Activated naive CD4-positive, alpha-beta T cell treated with anti-CD3 and anti-CD28 coated beads for 36 hours (primary cell): ENCODE measurements around the gene TRDMT1. TPM values are rescaled to one million over a fixed set of nuclear protein-coding genes. Genes with fewer than 3 reads are reported as not detected.

Experiments used
- CTCF ChIA-PET: fragments of 350-600 bp; sonication (Branson Sonifier 250); formaldehyde crosslinking; loops from one replicate; lab custom pipeline; 2021; ENCODE audit warnings: antibody characterized with exemption; lab: Charles Lee
- DNase-seq: peaks from one replicate; pipeline ENCODE4 v3.0.0-alpha.2; 2020
- H3K27ac Mint-ChIP-seq: one replicate; pipeline ENCODE4 v1.8.0; 2021; ENCODE audit warnings: mild to moderate bottlenecking, mixed read lengths
- H3K27me3 Mint-ChIP-seq: one replicate; pipeline ENCODE4 v1.8.0; 2021; ENCODE audit warnings: low read depth, mixed read lengths
- H3K36me3 Mint-ChIP-seq: one replicate; pipeline ENCODE4 v1.8.0; 2021; ENCODE audit warnings: low read depth, mixed read lengths
- H3K4me1 Mint-ChIP-seq: one replicate; pipeline ENCODE4 v1.8.0; 2021; ENCODE audit warnings: low read depth, mixed read lengths
- H3K4me3 Mint-ChIP-seq: one replicate; pipeline ENCODE4 v1.8.0; 2021; ENCODE audit warnings: mild to moderate bottlenecking, moderate library complexity, mixed read lengths
- H3K9me3 Mint-ChIP-seq: one replicate; pipeline ENCODE4 v1.8.0; 2021; ENCODE audit warnings: mixed read lengths
- intact Hi-C: fragments of 100-400 bp; cut with micrococcal nuclease; formaldehyde crosslinking; loops from one replicate; pipeline ENCODE4 v1.15.1; 2023
- total RNA-seq, 2 experiments: library from RNA; stranded (reverse); gene quantifications; one replicate each; pipeline ENCODE4 v1.2.3, GENCODE V29; 2021

TRDMT1 gene
- total RNA-seq, 2 experiments from 2014 or later: 6.5 to 7.2 TPM

DNA sequence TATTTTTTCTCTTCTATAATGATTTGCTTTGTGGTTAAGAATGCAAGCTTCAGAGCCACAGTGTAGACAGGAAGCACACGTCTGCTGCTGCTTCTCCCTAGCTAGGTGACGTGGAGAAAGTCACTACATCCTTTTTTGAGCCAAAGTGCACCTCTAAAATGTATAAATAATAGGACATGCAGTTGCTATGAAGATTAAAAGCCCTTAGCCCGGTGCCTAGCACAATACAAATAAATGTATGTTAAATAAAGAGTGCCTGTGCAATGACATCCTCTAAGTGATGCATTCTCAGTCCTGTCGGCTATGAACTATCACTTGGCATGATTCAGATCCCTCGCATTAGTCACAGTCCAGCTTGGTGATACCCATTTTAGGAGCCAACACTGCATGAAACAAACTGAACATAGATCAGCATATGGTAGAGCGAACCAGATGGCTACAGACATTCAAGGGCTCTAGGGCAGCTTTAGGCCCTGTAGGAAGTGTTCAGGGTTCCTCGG, 4.8 kb upstream of the TRDMT1 start:
- peak overlapping the region; percentile 54 for H3K27ac Mint-ChIP-seq
- no peaks in the 10 kb centered on the region for H3K27me3 Mint-ChIP-seq
- peaks cover 23% of the 10 kb centered on the region for H3K4me1 Mint-ChIP-seq
- no peaks in the 10 kb centered on the region for H3K36me3 Mint-ChIP-seq
- no peaks in the 10 kb centered on the region for H3K9me3 Mint-ChIP-seq
- CTCF ChIA-PET: interaction anchor here (1.4 to 4.0 kb wide), 3 partner anchors 10 to 22 kb away, joined by 3 to 19 read pairs (median 6); partner anchors contain the start of gene VIM
- intact Hi-C loops: loop anchor here (1.0 kb wide), 3 partner anchors 10 to 181 kb away; no protein-coding TSS in a partner anchor
- DNase-seq: peak; percentile 60
- H3K4me3 Mint-ChIP-seq: peak overlapping the region; percentile 3

DNA sequence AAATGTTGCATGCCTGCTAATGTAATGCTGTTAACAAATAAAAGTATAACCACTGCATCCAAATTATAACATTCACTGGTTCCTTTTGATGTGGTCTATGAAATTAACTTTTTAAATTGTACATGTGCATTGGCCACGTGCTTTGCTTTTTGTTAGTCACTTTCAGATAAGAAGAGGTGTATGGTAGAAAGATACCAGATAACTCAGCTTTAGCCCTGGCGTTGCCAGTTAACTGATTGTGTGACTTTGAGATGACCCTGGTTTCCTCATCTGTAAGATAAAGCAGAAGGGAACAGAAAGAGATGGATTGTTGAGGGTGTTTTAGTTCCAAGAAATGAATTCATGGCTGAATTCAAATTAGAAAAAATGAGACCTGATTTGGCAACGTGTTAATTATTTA, 1.9 kb upstream of the TRDMT1 start:
- no peaks in the 10 kb centered on the region for H3K9me3 Mint-ChIP-seq
- CTCF ChIA-PET: no interaction called here
- peaks cover 37% of the 10 kb centered on the region for H3K4me1 Mint-ChIP-seq
- H3K27me3 Mint-ChIP-seq: no peaks in the 10 kb centered on the region
- intact Hi-C loops: loop anchor here (5.0 kb wide), 1 partner anchor 1449 kb away; the partner anchor contains the start of gene NSUN6
- H3K36me3 Mint-ChIP-seq: no peaks in the 10 kb centered on the region
- DNase-seq: no peak
- no peak overlapping the region for H3K4me3 Mint-ChIP-seq
- H3K27ac Mint-ChIP-seq: no peak overlapping the region

- Mint-ChIP-seq H3K9me3 (no peaks in the 10 kb centered on the region), H3K4me1 (peaks cover 39% of the 10 kb centered on the region), H3K4me3 (no peak overlapping the region), H3K27ac (no peak overlapping the region), H3K27me3 (no peaks in the 10 kb centered on the region), H3K36me3 (no peaks in the 10 kb centered on the region)
- no peak for DNase-seq
- CTCF ChIA-PET: interaction anchor here (2.8 kb wide), 1 partner anchor 27 kb away, joined by 17 read pairs; no protein-coding TSS in a partner anchor
- intact Hi-C loops: loop anchor here (5.0 kb wide), 1 partner anchor 1449 kb away; the partner anchor contains the start of gene NSUN6
Measured at GRCh38 chr10:17202999-17203398, 1.5 kb upstream of the TRDMT1 start.

- Mint-ChIP-seq H3K9me3 (no peaks in the 10 kb centered on the region), H3K27me3 (no peaks in the 10 kb centered on the region), H3K36me3 (no peaks in the 10 kb centered on the region), H3K27ac (no peak overlapping the region), H3K4me3 (no peak overlapping the region), H3K4me1 (peaks cover 38% of the 10 kb centered on the region)
- intact Hi-C loops: loop anchor here (5.0 kb wide), 1 partner anchor 1450 kb away; the partner anchor contains the start of gene NSUN6
- no peak for DNase-seq
- CTCF ChIA-PET: interaction anchor here (1.3 to 2.8 kb wide), 2 partner anchors 27 to 311 kb away, joined by 4 to 17 read pairs; no protein-coding TSS in a partner anchor
Measured at GRCh38 chr10:17202506-17202905, 1.0 kb upstream of the TRDMT1 start.

DNA sequence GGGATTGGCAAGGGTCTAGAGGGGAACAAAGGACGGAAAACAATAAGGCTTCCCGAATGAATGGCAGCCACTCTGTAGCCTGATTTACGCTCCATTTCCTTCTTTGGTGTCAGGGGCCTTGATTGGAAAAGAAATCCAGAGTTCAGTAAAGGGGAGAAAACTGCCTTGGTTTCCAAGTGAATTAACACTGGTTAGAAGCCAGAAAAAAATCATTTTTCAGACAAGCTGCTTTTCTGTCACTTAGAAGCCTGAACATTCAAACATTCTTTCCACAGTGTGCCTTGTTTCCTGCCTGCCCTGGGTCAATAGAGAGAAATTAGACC, 283 bp upstream of the TRDMT1 start:
- peaks cover 36% of the 10 kb centered on the region for H3K4me1 Mint-ChIP-seq
- no peaks in the 10 kb centered on the region for H3K27me3 Mint-ChIP-seq
- intact Hi-C loops: loop anchor here (1.0 to 5.0 kb wide), 4 partner anchors 15 to 1451 kb away; partner anchors contain the start of genes NSUN6 and RSU1
- H3K9me3 Mint-ChIP-seq: no peaks in the 10 kb centered on the region
- H3K27ac Mint-ChIP-seq: peak overlapping the region; percentile 92
- no peak for DNase-seq
- peak overlapping the region; percentile 86 for H3K4me3 Mint-ChIP-seq
- CTCF ChIA-PET: interaction anchor here (0.8 to 2.8 kb wide), 6 partner anchors 10 to 310 kb away, joined by 3 to 17 read pairs (median 4); partner anchors contain the start of gene VIM
- H3K36me3 Mint-ChIP-seq: no peaks in the 10 kb centered on the region

- CTCF ChIA-PET: interaction anchor here (0.7 to 2.8 kb wide), 8 partner anchors 10 to 59 kb away, joined by 3 to 17 read pairs (median 3); partner anchors contain the start of gene VIM
- intact Hi-C loops: loop anchor here (1.0 to 5.0 kb wide), 3 partner anchors 177 to 1452 kb away; partner anchors contain the start of gene NSUN6
- H3K4me1 Mint-ChIP-seq: peaks cover 29% of the 10 kb centered on the region
- no peaks in the 10 kb centered on the region for H3K27me3 Mint-ChIP-seq
- no peaks in the 10 kb centered on the region for H3K9me3 Mint-ChIP-seq
- H3K27ac Mint-ChIP-seq: peak overlapping the region; percentile 92
- DNase-seq: no peak
- H3K36me3 Mint-ChIP-seq: no peaks in the 10 kb centered on the region
- H3K4me3 Mint-ChIP-seq: peak overlapping the region; percentile 86
Measured at GRCh38 chr10:17200001-17200911, 1.2 kb downstream of the TRDMT1 start.

- no peaks in the 10 kb centered on the region for H3K36me3 Mint-ChIP-seq
- no peak for DNase-seq
- intact Hi-C loops: loop anchor here (1.0 kb wide), 1 partner anchor 55 kb away; no protein-coding TSS in a partner anchor
- no peak overlapping the region for H3K27ac Mint-ChIP-seq
- H3K27me3 Mint-ChIP-seq: no peaks in the 10 kb centered on the region
- CTCF ChIA-PET: interaction anchor here (0.6 to 1.1 kb wide), 3 partner anchors 9 to 357 kb away, joined by 3 to 4 read pairs (median 3); no protein-coding TSS in a partner anchor
- peaks cover 29% of the 10 kb centered on the region for H3K4me1 Mint-ChIP-seq
- no peaks in the 10 kb centered on the region for H3K9me3 Mint-ChIP-seq
- H3K4me3 Mint-ChIP-seq: peak overlapping the region; percentile 29
Measured at GRCh38 chr10:17199351-17199804, 2.1 kb downstream of the TRDMT1 start.

GRCh38 chr10:17196573-17196972, 4.9 kb downstream of the TRDMT1 start:
- Mint-ChIP-seq H3K4me1 (peaks cover 27% of the 10 kb centered on the region), H3K9me3 (no peaks in the 10 kb centered on the region), H3K36me3 (peaks cover 2% of the 10 kb centered on the region), H3K27ac (no peak overlapping the region), H3K27me3 (no peaks in the 10 kb centered on the region), H3K4me3 (no peak overlapping the region)
- DNase-seq: no peak
- intact Hi-C loops: no loop called here
- CTCF ChIA-PET: interaction anchor here (1.0 to 1.2 kb wide), 2 partner anchors 9 to 34 kb away, joined by 3 read pairs; no protein-coding TSS in a partner anchor

- peaks cover 27% of the 10 kb centered on the region for H3K4me1 Mint-ChIP-seq
- intact Hi-C loops: no loop called here
Measured at GRCh38 chr10:17196045-17196444, 5.4 kb downstream of the TRDMT1 start.

GRCh38 chr10:17195083-17195482, 6.4 kb downstream of the TRDMT1 start:
- DNase-seq: no peak
- Mint-ChIP-seq H3K27me3 (no peaks in the 10 kb centered on the region), H3K4me3 (no peak overlapping the region), H3K9me3 (no peaks in the 10 kb centered on the region), H3K4me1 (peaks cover 23% of the 10 kb centered on the region), H3K36me3 (peaks cover 2% of the 10 kb centered on the region), H3K27ac (no peak overlapping the region)
- intact Hi-C loops: no loop called here
- CTCF ChIA-PET: interaction anchor here (0.8 to 0.9 kb wide), 2 partner anchors 23 to 36 kb away, joined by 4 to 5 read pairs; no protein-coding TSS in a partner anchor

More at GRCh38 chr10:17196045-17196444, 5.4 kb downstream of the TRDMT1 start:
- Mint-ChIP-seq H3K4me3 (no peak overlapping the region), H3K36me3 (peaks cover 2% of the 10 kb centered on the region), H3K27ac (no peak overlapping the region), H3K27me3 (no peaks in the 10 kb centered on the region), H3K9me3 (no peaks in the 10 kb centered on the region)
- CTCF ChIA-PET: interaction anchor here (0.7 to 1.2 kb wide), 2 partner anchors 10 to 13 kb away, joined by 3 read pairs; no protein-coding TSS in a partner anchor
- DNase-seq: no peak

- H3K27ac Mint-ChIP-seq: no peak overlapping the region
Measured at GRCh38 chr10:17190602-17191001, 10.9 kb downstream of the TRDMT1 start.

More at GRCh38 chr10:17190602-17191001, 10.9 kb downstream of the TRDMT1 start:
- peaks cover 2% of the 10 kb centered on the region for H3K36me3 Mint-ChIP-seq
- H3K27me3 Mint-ChIP-seq: no peaks in the 10 kb centered on the region
- H3K4me1 Mint-ChIP-seq: peaks cover 3% of the 10 kb centered on the region
- intact Hi-C loops: no loop called here
- CTCF ChIA-PET: no interaction called here
- no peak for DNase-seq
- H3K4me3 Mint-ChIP-seq: no peak overlapping the region
- no peaks in the 10 kb centered on the region for H3K9me3 Mint-ChIP-seq
